ENCODE measurements around the gene LRRC14B. TPM values are rescaled to one million over a fixed set of nuclear protein-coding genes. Genes with fewer than 3 reads are reported as not detected.

Gene LRRC14B
- total RNA-seq, 1 donor from 2014 or later = not detected

GRCh38 chr5:145585-146323, 45.5 kb upstream of the LRRC14B start:
- Mint-ChIP-seq H3K4me1 (ENCODE audit: low read depth) (peaks cover 14% of the 10 kb centered on the region), H3K27ac (ENCODE audit: unreplicated experiment) (no peak overlapping the region), H3K36me3 (ENCODE audit: low read depth) (peaks cover 16% of the 10 kb centered on the region), H3K9me3 (ENCODE audit: low read depth) (peaks cover 23% of the 10 kb centered on the region), H3K27me3 (ENCODE audit: low read depth) (peaks cover 8% of the 10 kb centered on the region), H3K4me3 (ENCODE audit: unreplicated experiment) (no peak overlapping the region)
- no peak for DNase-seq (ENCODE audit: low spot score)
- no peak for TF ChIP-seq CTCF (IDR thresholded peaks at IDR 0.05)

- H3K27ac Mint-ChIP-seq (ENCODE audit: unreplicated experiment) = no peak overlapping the region
- H3K36me3 Mint-ChIP-seq (ENCODE audit: low read depth) = peaks cover 11% of the 10 kb centered on the region
- peaks cover 14% of the 10 kb centered on the region for H3K4me1 Mint-ChIP-seq (ENCODE audit: low read depth)
- DNase-seq (ENCODE audit: low spot score) = no peak
- peaks cover 23% of the 10 kb centered on the region for H3K9me3 Mint-ChIP-seq (ENCODE audit: low read depth)
- peaks cover 3% of the 10 kb centered on the region for H3K27me3 Mint-ChIP-seq (ENCODE audit: low read depth)
- H3K4me3 Mint-ChIP-seq (ENCODE audit: unreplicated experiment) = no peak overlapping the region
- no peak for TF ChIP-seq CTCF (IDR thresholded peaks at IDR 0.05)
Measured at GRCh38 chr5:147751-148150, 43.5 kb upstream of the LRRC14B start.

- no peak for DNase-seq (ENCODE audit: low spot score)
Measured at GRCh38 chr5:149745-150485, 41.4 kb upstream of the LRRC14B start.

GRCh38 chr5:150746-151145, 40.5 kb upstream of the LRRC14B start:
- Mint-ChIP-seq H3K36me3 (ENCODE audit: low read depth) (peaks cover 14% of the 10 kb centered on the region), H3K9me3 (ENCODE audit: low read depth) (peaks cover 23% of the 10 kb centered on the region), H3K27me3 (ENCODE audit: low read depth) (peaks cover 4% of the 10 kb centered on the region), H3K4me3 (ENCODE audit: unreplicated experiment) (no peak overlapping the region), H3K4me1 (ENCODE audit: low read depth) (peaks cover 24% of the 10 kb centered on the region), H3K27ac (ENCODE audit: unreplicated experiment) (no peak overlapping the region)
- TF ChIP-seq CTCF (IDR thresholded peaks at IDR 0.05) = no peak
- DNase-seq (ENCODE audit: low spot score) = no peak

More at GRCh38 chr5:149745-150485, 41.4 kb upstream of the LRRC14B start:
- no peak overlapping the region for H3K4me3 Mint-ChIP-seq (ENCODE audit: unreplicated experiment)
- no peak for TF ChIP-seq CTCF (IDR thresholded peaks at IDR 0.05)
- peaks cover 2% of the 10 kb centered on the region for H3K27me3 Mint-ChIP-seq (ENCODE audit: low read depth)
- H3K9me3 Mint-ChIP-seq (ENCODE audit: low read depth) = peaks cover 23% of the 10 kb centered on the region
- H3K36me3 Mint-ChIP-seq (ENCODE audit: low read depth) = peaks cover 12% of the 10 kb centered on the region
- H3K27ac Mint-ChIP-seq (ENCODE audit: unreplicated experiment) = peak overlapping the region; percentile 47
- peaks cover 24% of the 10 kb centered on the region for H3K4me1 Mint-ChIP-seq (ENCODE audit: low read depth)

DNA sequence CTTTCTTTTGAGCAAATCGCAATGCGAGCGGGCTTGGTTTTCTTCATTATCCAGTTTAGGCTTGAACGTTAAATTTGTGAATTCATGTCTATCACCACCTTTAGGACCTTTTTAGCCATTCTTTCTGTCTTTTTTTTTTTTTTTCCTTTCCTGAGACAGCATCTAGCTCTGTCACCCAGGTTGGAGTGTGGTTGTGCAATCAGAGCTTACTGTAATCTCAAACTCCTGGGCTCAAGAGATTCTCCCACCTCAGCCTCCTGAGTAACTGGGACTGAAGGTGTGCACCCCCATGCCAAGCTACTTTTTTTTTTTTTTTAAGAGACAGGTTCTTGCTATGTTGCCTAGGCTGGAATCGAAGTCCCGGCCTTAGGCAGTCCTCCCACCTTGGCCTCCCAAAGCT, 39.2 kb upstream of the LRRC14B start:
- H3K4me3 Mint-ChIP-seq (ENCODE audit: unreplicated experiment) = no peak overlapping the region
- H3K9me3 Mint-ChIP-seq (ENCODE audit: low read depth) = peaks cover 19% of the 10 kb centered on the region
- no peak for DNase-seq (ENCODE audit: low spot score)
- peaks cover 8% of the 10 kb centered on the region for H3K27me3 Mint-ChIP-seq (ENCODE audit: low read depth)
- peaks cover 11% of the 10 kb centered on the region for H3K36me3 Mint-ChIP-seq (ENCODE audit: low read depth)
- TF ChIP-seq CTCF (IDR thresholded peaks at IDR 0.05) = no peak
- H3K27ac Mint-ChIP-seq (ENCODE audit: unreplicated experiment) = no peak overlapping the region
- H3K4me1 Mint-ChIP-seq (ENCODE audit: low read depth) = peaks cover 24% of the 10 kb centered on the region
